Epithelial cell of esophagus (primary cell): ENCODE results near the gene KCTD20.

Experiments used
- DNase-seq: peaks from one replicate; pipeline ENCODE4 v3.0.0; 2010; ENCODE audit warnings: low read depth
- H3K4me3 ChIP-seq: 2 replicates; pipeline ENCODE4 v1.5.1; 2011; ENCODE audit warnings: mild to moderate bottlenecking, low read length, control low read depth
- TF ChIP-seq, protein P1 (sequence below): IDR thresholded peaks from 2 replicates; pipeline ENCODE4 v1.5.1; 2011; ENCODE audit warnings: low read depth, mild to moderate bottlenecking, low read length, control low read depth, inconsistent platforms; ENCODE audit not compliant: insufficient read depth; ENCODE audit errors: missing control alignments

KCTD20 gene

DNA sequence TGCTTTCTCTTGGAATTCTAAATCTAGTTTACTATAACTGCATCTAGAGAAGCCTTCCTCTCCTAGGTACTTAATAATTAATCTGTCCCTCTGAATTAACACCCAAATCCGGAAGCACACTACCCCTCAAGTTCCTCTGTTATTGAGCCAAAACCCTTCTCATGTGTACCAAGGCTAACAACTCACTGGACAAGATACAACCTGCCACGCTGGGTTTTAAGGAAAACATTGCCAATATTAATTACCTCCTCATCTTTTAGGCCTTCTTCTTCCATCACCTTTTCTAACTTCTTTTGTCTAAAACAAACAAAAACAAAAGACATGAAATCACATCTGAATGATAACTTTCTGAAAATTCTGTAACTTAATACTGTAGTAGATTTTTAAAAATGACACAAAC, 82.5 kb downstream of the KCTD20 start:
- TF ChIP-seq, protein P1, sequence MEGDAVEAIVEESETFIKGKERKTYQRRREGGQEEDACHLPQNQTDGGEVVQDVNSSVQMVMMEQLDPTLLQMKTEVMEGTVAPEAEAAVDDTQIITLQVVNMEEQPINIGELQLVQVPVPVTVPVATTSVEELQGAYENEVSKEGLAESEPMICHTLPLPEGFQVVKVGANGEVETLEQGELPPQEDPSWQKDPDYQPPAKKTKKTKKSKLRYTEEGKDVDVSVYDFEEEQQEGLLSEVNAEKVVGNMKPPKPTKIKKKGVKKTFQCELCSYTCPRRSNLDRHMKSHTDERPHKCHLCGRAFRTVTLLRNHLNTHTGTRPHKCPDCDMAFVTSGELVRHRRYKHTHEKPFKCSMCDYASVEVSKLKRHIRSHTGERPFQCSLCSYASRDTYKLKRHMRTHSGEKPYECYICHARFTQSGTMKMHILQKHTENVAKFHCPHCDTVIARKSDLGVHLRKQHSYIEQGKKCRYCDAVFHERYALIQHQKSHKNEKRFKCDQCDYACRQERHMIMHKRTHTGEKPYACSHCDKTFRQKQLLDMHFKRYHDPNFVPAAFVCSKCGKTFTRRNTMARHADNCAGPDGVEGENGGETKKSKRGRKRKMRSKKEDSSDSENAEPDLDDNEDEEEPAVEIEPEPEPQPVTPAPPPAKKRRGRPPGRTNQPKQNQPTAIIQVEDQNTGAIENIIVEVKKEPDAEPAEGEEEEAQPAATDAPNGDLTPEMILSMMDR, result no peak
- peak; percentile 54 for DNase-seq
- no peak overlapping the region for H3K4me3 ChIP-seq

DNA sequence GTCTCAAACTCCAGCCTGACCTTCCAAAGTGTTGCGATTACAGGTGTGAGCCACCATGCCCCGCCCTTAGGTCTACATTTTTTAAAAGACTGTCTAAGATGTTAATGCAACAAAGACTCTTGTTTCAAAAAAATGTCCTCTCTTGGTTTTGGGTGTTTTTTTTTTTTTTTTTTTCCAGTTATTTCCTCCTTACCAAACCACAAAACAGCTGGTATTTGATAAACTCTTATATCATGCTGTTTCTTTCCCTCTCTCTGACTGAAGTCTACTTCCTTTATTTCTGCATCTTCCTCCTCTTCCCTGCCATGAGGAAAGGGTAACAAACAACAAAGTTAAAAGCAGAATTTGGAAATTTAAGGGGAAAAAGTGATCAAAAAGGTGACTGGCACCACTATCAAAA, 83.3 kb downstream of the KCTD20 start:
- no peak overlapping the region for H3K4me3 ChIP-seq
- DNase-seq, result no peak
- TF ChIP-seq, protein P1, result no peak

DNA sequence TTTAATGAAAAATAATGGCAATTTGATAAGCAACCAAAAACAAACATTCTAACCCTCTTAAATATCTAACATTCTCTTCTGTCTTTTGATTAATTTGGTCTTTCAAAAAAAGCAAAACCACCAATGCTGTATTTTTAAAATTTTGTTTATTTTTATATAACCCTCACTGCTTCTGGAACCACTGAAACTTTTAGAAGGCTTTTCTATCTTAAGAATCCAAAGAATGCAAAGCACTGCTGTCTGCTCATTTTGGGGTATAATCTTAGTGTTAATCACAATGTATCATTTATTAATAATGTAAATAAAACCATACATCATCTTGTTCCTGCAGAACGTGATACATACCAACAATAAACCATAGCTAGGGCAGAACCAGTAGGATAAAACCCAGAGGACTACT, 90.5 kb downstream of the KCTD20 start:
- no peak for DNase-seq
- TF ChIP-seq, protein P1, result no peak
- no peak overlapping the region for H3K4me3 ChIP-seq

DNA sequence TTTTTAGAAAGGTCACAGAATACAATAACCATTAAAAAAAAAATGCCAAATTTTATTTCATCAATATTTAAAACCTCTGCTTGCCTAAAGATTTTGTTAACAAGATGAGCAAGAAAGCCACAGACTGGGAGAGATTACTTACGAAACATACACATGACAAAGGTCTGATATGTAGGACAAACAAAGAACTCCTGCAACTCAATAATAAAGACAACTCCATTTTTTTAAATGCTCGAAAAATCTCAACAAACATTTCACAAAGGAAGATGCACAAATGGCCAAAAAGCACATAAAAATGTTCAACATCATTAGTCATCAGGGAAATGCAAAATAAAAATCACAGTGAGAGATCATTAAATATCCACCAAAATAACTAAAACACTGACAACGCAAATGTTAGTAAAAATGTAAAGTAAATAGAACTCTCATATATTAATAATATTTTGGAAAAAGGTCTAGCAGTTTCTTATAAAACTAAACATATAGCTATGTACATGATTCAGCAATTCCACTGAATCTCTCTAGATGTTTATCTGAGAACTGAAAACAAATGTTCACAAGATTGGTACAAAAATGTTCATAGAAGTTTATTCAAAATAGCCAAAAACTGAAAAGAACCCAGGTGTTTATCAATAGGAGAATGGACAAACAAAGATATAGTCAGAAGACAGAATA, 94.2 kb downstream of the KCTD20 start:
- no peak overlapping the region for H3K4me3 ChIP-seq
- TF ChIP-seq, protein P1, result no peak
- no peak for DNase-seq

DNA sequence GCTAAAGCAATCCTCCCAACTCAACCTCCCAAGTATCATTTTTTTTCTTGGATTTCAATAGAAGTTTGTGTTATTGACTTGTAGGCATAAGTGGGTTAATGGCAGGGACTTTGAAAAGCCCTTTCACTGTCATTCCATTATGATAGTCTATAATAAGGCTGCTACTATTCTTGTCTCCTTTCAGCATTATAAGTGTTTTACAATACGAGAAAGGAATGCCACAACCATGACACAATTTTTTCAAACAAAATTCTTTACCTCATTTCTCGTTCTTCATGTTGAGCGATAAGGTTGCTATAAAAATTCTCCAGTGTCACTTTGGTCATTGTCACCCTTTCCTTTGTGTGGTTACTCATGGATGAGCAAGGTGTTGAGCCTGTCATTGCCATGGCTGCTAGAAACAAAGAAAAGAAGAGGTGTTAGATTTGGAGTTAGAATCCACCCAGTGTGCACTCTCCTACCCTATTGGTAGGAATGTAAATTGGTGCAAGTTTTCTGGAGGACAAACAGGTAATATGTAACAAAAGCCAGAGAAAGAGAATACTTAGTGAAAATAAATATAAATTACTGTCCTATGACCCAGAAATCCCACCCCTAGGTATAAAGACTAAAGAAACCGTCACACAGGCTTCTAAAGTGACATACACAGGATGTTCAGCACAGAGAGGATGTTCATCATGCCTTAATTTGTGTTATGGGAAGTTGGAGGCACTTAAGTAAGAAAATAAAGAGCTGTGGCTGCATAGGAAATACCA, 97.2 kb downstream of the KCTD20 start:
- H3K4me3 ChIP-seq, result no peak overlapping the region
- TF ChIP-seq, protein P1, result peak; percentile 8
- DNase-seq, result no peak
